RCC 7860 (cell line): ENCODE results near the gene POLR3C.
"Not testable (repeated sequence)": the region's sequence is repeated elsewhere in the genome, so short reads cannot be mapped to it uniquely, and the experiment has no call there.

Experiments used
- DNase-seq: peaks from one replicate; pipeline ENCODE4 v3.0.0-alpha.2; 2015; ENCODE audit warnings: low spot score
- FAIRE-seq: peaks from 2 replicates; lab custom pipeline; 2012; peaks lifted over from hg19 to GRCh38; lab: Jason Lieb, UNC

The POLR3C gene

GRCh38 chr1:145823565-145824498, at the start of gene POLR3C, which contains the start of gene RNF115:
Gene POLR3C, plus strand, starts transcription at chr1:145824200. Its CDS starts 1,577 bp downstream, at chr1:145825777.
Gene RNF115, minus strand, starts transcription at chr1:145824095. Its CDS starts 222 bp downstream, at chr1:145823873.
- FAIRE-seq (no peak), DNase-seq (peak; percentile 83)

GRCh38 chr1:145777357-145778145, 46.4 kb upstream of the POLR3C start:
- FAIRE-seq (no peak), DNase-seq (no peak)

- FAIRE-seq (no peak), DNase-seq (no peak)
Observed at GRCh38 chr1:145778146-145778540, 45.9 kb upstream of the POLR3C start.

- DNase-seq (peak; percentile 96), FAIRE-seq (peak; percentile 95)
Observed at GRCh38 chr1:145782272-145783099, 41.5 kb upstream of the POLR3C start.

- FAIRE-seq (no peak), DNase-seq (no peak)
Observed at GRCh38 chr1:145784409-145784808, 39.6 kb upstream of the POLR3C start.

GRCh38 chr1:145785547-145785946, 38.5 kb upstream of the POLR3C start:
- DNase-seq (no peak), FAIRE-seq (no peak)

GRCh38 chr1:145786271-145786670, 37.7 kb upstream of the POLR3C start:
- DNase-seq = no peak
- FAIRE-seq = peak; percentile 59

- no peak for DNase-seq
- FAIRE-seq = no peak
Observed at GRCh38 chr1:145788580-145788979, 35.4 kb upstream of the POLR3C start.

GRCh38 chr1:145791860-145792259, 32.1 kb upstream of the POLR3C start:
- DNase-seq, FAIRE-seq: not testable (repeated sequence)

GRCh38 chr1:145792484-145792883, 31.5 kb upstream of the POLR3C start:
- DNase-seq = no peak
- no peak for FAIRE-seq

GRCh38 chr1:145795257-145795881, 28.6 kb upstream of the POLR3C start:
- DNase-seq (no peak), FAIRE-seq (no peak)

GRCh38 chr1:145796753-145797152, 27.2 kb upstream of the POLR3C start:
- DNase-seq (no peak), FAIRE-seq (no peak)

GRCh38 chr1:145799806-145800205, 24.2 kb upstream of the POLR3C start:
- DNase-seq (no peak), FAIRE-seq (no peak)

- FAIRE-seq = no peak
- DNase-seq = no peak
Observed at GRCh38 chr1:145804235-145805045, 19.6 kb upstream of the POLR3C start.

- no peak for FAIRE-seq
Observed at GRCh38 chr1:145805057-145805456, 18.9 kb upstream of the POLR3C start.

GRCh38 chr1:145806408-145806807, 17.6 kb upstream of the POLR3C start:
- FAIRE-seq (no peak), DNase-seq (no peak)

More at GRCh38 chr1:145805057-145805456, 18.9 kb upstream of the POLR3C start:
- DNase-seq = no peak

- FAIRE-seq (no peak), DNase-seq (no peak)
Observed at GRCh38 chr1:145806844-145807243, 17.2 kb upstream of the POLR3C start.

- DNase-seq = not testable (repeated sequence)
- FAIRE-seq = peak; percentile 87
Observed at GRCh38 chr1:145812977-145813810, 10.8 kb upstream of the POLR3C start.
